ENCODE data around the gene BANK1.

The BANK1 gene

GRCh38 chr4:102089850-102090621, 299.5 kb downstream of the BANK1 start:
- TF ChIP-seq ZNF488 (tag by site-specific recombination; IDR thresholded peaks at IDR 0.05) (no peak), ZNF416 (tag by site-specific recombination; IDR thresholded peaks at IDR 0.05) (no peak), ZNF76 (tag by site-specific recombination; IDR thresholded peaks at IDR 0.05; ENCODE audit: borderline replicate concordance, low read depth) (no peak), ZNF16 (tag by site-specific recombination; IDR thresholded peaks at IDR 0.05; ENCODE audit: low read depth) (no peak), ZNF48 (tag by site-specific recombination; IDR thresholded peaks at IDR 0.05) (no peak), ZBTB7A (tag by site-specific recombination; IDR thresholded peaks at IDR 0.05; ENCODE audit: low read depth) (no peak), KLF8 (tag by site-specific recombination; IDR thresholded peaks at IDR 0.05) (no peak), ZNF449 (tag by site-specific recombination; IDR thresholded peaks at IDR 0.05) (no peak), ZBTB48 (tag by site-specific recombination; IDR thresholded peaks at IDR 0.05) (no peak), ZNF510 (tag by site-specific recombination; IDR thresholded peaks at IDR 0.05; ENCODE audit: insufficient replicate concordance) (no peak), ZNF785 (tag by site-specific recombination; IDR thresholded peaks at IDR 0.05) (no peak), ZFP41 (tag by site-specific recombination; IDR thresholded peaks at IDR 0.05; ENCODE audit: borderline replicate concordance) (no peak), ZNF324 (tag by site-specific recombination; IDR thresholded peaks at IDR 0.05) (no peak), ZNF473 (tag by site-specific recombination; IDR thresholded peaks at IDR 0.05) (no peak)
- TF ChIP-seq, protein P1, sequence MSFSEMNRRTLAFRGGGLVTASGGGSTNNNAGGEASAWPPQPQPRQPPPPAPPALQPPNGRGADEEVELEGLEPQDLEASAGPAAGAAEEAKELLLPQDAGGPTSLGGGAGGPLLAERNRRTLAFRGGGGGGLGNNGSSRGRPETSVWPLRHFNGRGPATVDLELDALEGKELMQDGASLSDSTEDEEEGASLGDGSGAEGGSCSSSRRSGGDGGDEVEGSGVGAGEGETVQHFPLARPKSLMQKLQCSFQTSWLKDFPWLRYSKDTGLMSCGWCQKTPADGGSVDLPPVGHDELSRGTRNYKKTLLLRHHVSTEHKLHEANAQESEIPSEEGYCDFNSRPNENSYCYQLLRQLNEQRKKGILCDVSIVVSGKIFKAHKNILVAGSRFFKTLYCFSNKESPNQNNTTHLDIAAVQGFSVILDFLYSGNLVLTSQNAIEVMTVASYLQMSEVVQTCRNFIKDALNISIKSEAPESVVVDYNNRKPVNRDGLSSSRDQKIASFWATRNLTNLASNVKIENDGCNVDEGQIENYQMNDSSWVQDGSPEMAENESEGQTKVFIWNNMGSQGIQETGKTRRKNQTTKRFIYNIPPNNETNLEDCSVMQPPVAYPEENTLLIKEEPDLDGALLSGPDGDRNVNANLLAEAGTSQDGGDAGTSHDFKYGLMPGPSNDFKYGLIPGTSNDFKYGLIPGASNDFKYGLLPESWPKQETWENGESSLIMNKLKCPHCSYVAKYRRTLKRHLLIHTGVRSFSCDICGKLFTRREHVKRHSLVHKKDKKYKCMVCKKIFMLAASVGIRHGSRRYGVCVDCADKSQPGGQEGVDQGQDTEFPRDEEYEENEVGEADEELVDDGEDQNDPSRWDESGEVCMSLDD (tag by site-specific recombination; IDR thresholded peaks at IDR 0.05), result no peak
- TF ChIP-seq, protein P2, sequence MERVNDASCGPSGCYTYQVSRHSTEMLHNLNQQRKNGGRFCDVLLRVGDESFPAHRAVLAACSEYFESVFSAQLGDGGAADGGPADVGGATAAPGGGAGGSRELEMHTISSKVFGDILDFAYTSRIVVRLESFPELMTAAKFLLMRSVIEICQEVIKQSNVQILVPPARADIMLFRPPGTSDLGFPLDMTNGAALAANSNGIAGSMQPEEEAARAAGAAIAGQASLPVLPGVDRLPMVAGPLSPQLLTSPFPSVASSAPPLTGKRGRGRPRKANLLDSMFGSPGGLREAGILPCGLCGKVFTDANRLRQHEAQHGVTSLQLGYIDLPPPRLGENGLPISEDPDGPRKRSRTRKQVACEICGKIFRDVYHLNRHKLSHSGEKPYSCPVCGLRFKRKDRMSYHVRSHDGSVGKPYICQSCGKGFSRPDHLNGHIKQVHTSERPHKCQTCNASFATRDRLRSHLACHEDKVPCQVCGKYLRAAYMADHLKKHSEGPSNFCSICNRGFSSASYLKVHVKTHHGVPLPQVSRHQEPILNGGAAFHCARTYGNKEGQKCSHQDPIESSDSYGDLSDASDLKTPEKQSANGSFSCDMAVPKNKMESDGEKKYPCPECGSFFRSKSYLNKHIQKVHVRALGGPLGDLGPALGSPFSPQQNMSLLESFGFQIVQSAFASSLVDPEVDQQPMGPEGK (tag by site-specific recombination; IDR thresholded peaks at IDR 0.05), result no peak
- TF ChIP-seq, protein P3, sequence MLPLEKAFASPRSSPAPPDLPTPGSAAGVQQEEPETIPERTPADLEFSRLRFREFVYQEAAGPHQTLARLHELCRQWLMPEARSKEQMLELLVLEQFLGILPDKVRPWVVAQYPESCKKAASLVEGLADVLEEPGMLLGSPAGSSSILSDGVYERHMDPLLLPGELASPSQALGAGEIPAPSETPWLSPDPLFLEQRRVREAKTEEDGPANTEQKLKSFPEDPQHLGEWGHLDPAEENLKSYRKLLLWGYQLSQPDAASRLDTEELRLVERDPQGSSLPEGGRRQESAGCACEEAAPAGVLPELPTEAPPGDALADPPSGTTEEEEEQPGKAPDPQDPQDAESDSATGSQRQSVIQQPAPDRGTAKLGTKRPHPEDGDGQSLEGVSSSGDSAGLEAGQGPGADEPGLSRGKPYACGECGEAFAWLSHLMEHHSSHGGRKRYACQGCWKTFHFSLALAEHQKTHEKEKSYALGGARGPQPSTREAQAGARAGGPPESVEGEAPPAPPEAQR (tag by site-specific recombination; IDR thresholded peaks at IDR 0.05), result no peak
- TF ChIP-seq, protein P4, sequence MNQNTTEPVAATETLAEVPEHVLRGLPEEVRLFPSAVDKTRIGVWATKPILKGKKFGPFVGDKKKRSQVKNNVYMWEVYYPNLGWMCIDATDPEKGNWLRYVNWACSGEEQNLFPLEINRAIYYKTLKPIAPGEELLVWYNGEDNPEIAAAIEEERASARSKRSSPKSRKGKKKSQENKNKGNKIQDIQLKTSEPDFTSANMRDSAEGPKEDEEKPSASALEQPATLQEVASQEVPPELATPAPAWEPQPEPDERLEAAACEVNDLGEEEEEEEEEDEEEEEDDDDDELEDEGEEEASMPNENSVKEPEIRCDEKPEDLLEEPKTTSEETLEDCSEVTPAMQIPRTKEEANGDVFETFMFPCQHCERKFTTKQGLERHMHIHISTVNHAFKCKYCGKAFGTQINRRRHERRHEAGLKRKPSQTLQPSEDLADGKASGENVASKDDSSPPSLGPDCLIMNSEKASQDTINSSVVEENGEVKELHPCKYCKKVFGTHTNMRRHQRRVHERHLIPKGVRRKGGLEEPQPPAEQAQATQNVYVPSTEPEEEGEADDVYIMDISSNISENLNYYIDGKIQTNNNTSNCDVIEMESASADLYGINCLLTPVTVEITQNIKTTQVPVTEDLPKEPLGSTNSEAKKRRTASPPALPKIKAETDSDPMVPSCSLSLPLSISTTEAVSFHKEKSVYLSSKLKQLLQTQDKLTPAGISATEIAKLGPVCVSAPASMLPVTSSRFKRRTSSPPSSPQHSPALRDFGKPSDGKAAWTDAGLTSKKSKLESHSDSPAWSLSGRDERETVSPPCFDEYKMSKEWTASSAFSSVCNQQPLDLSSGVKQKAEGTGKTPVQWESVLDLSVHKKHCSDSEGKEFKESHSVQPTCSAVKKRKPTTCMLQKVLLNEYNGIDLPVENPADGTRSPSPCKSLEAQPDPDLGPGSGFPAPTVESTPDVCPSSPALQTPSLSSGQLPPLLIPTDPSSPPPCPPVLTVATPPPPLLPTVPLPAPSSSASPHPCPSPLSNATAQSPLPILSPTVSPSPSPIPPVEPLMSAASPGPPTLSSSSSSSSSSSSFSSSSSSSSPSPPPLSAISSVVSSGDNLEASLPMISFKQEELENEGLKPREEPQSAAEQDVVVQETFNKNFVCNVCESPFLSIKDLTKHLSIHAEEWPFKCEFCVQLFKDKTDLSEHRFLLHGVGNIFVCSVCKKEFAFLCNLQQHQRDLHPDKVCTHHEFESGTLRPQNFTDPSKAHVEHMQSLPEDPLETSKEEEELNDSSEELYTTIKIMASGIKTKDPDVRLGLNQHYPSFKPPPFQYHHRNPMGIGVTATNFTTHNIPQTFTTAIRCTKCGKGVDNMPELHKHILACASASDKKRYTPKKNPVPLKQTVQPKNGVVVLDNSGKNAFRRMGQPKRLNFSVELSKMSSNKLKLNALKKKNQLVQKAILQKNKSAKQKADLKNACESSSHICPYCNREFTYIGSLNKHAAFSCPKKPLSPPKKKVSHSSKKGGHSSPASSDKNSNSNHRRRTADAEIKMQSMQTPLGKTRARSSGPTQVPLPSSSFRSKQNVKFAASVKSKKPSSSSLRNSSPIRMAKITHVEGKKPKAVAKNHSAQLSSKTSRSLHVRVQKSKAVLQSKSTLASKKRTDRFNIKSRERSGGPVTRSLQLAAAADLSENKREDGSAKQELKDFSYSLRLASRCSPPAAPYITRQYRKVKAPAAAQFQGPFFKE (tag by site-specific recombination; IDR thresholded peaks at IDR 0.05; ENCODE audit: borderline replicate concordance), result no peak

More at GRCh38 chr4:102089850-102090621, 299.5 kb downstream of the BANK1 start:
- no peak overlapping the region for H3K4me3 ChIP-seq (ENCODE audit: low read depth, low read length)
- no peaks in the 10 kb centered on the region for H3K9me3 ChIP-seq (ENCODE audit: control insufficient read depth, insufficient read depth, low read depth, low read length)
- H3K27ac ChIP-seq (ENCODE audit: extremely low read depth, low read depth, low read length), result no peak overlapping the region
- no peaks in the 10 kb centered on the region for H3K4me1 ChIP-seq (ENCODE audit: control insufficient read depth, insufficient read depth, low read length)
- no peaks in the 10 kb centered on the region for H3K36me3 ChIP-seq (ENCODE audit: control insufficient read depth in 2 of 2, insufficient read depth in 1 of 2, low read length in 2 of 2)
- POLR2A ChIA-PET, result no interaction called here
- CTCF ChIA-PET, result no interaction called here

Data from HEK293 (cell line).